Adrenal gland (tissue), 5 donors: ENCODE results near the gene DHRS13.

Experiments
- CTCF ChIP-seq, 6 experiments: fragments of 450-650 bp in 4 of 6; fragments of 200-600 bp in 2 of 6; sonication (generic) in 1 of 6; IDR thresholded peaks; 1 replicate in 5 of 6; 2 replicates in 1 of 6; pipeline versions ENCODE4 v1.5.1 to v1.8.0; 2016 to 2021; ENCODE audit warnings: antibody characterized with exemption in 6 of 6, mild to moderate bottlenecking in 2 of 6, moderate library complexity in 1 of 6
- POLR2A ChIP-seq, 2 donors: fragments of 450-650 bp; IDR thresholded peaks; one replicate each; pipeline ENCODE4 v1.6.1; 2017; ENCODE audit warnings: antibody characterized with exemption in 2 of 2, mild to moderate bottlenecking in 2 of 2, moderate library complexity in 1 of 2
- donor health status: DM: no; HTN: no; CAD: no.

- no peak for TF ChIP-seq CTCF (IDR thresholded peaks at IDR 0.05)
- TF ChIP-seq POLR2A (IDR thresholded peaks at IDR 0.05) = no peak
These were observed 23.9 kb upstream of the DHRS13 start for GRCh38 chr17:28926786-28927185.
